Mammary microvascular endothelial cell (primary cell): Measurements from ENCODE around the gene ACER1. TPM values are rescaled to one million over a fixed set of nuclear protein-coding genes. Genes with fewer than 3 reads are reported as not detected.

Source experiments
- total RNA-seq: library from RNA; depleted of rRNA; stranded (reverse); fragments of >200 nt; gene quantifications from 2 replicates; pipeline ENCODE4 v1.2.3, GENCODE V29; 2015

The ACER1 gene
- not detected in 2 replicates for total RNA-seq

GRCh38 chr19:6333439-6333838 is at the start of gene ACER1:
Gene ACER1 (minus strand): TSS chr19:6333612. CDS start chr19:6333551, 61 bp downstream.

GRCh38 chr19:6375411-6376010 is 42.1 kb upstream of the ACER1 start, which contains the start of gene PSPN:
Gene PSPN (minus strand): TSS chr19:6375933. CDS start chr19:6375849, 84 bp downstream.

GRCh38 chr19:6372594-6373095 is 39.2 kb upstream of the ACER1 start, which contains the start of gene ALKBH7:
Gene ALKBH7 (plus strand): TSS chr19:6372794. CDS start chr19:6372821, 27 bp downstream.

GRCh38 chr19:6279931-6280591 is 53.4 kb downstream of the ACER1 start, which contains the start of gene MLLT1:
Gene MLLT1 (minus strand): TSS chr19:6279975. CDS start chr19:6279784, 191 bp downstream.

Other genes with a start within 250 kb of the ACER1 start
- gene RFX2, start 223.1 kb downstream of the ACER1 start, total RNA-seq, result 3.1 and 3.9 TPM in 2 replicates
- not detected in 2 replicates for gene ACSBG2, start 197.9 kb downstream of the ACER1 start, total RNA-seq
- gene MLLT1, start 53.6 kb downstream of the ACER1 start, total RNA-seq, result 20.2 and 22.0 TPM in 2 replicates
- 134 and 153 TPM in 2 replicates for gene CLPP, start 27.9 kb upstream of the ACER1 start, total RNA-seq
- 23.7 and 27.7 TPM in 2 replicates for gene ALKBH7, start 39.2 kb upstream of the ACER1 start, total RNA-seq
- 0.84 and 3.9 TPM in 2 replicates for gene PSPN, start 42.3 kb upstream of the ACER1 start, total RNA-seq
- gene GTF2F1, start 59.6 kb upstream of the ACER1 start, total RNA-seq, result 35.0 and 39.8 TPM in 2 replicates
- 168 and 220 TPM in 2 replicates for gene KHSRP, start 91.2 kb upstream of the ACER1 start, total RNA-seq
- not detected in 2 replicates for gene SLC25A41, start 100.2 kb upstream of the ACER1 start, total RNA-seq
- gene SLC25A23, start 126.2 kb upstream of the ACER1 start, total RNA-seq, result 10.1 and 11.4 TPM in 2 replicates
- not detected in 2 replicates for gene CRB3, start 130.7 kb upstream of the ACER1 start, total RNA-seq
- not detected in 2 replicates for gene DENND1C, start 148.2 kb upstream of the ACER1 start, total RNA-seq
- gene TUBB4A, start 168.7 kb upstream of the ACER1 start, total RNA-seq, result not detected in 2 replicates
- gene TNFSF9, start 197.4 kb upstream of the ACER1 start, total RNA-seq, result 1.0 and 1.3 TPM in 2 replicates